ENCODE data around the gene IFITM1.

IFITM1 gene

GRCh38 chr11:296171-297050, 17.4 kb upstream of the IFITM1 start:
- Histone ChIP-seq H3K4me3 (ENCODE audit: low read length in 2 of 2) (no peak overlapping the region), H3K36me3 (ENCODE audit: control insufficient read depth in 2 of 2, insufficient read depth in 2 of 2, low read length in 2 of 2) (no peaks in the 10 kb centered on the region), H3K9ac (ENCODE audit: low read length in 2 of 2) (no peak overlapping the region), H3K27me3 (ENCODE audit: control insufficient read depth in 1 of 2, insufficient read depth in 2 of 2, low read length in 2 of 2) (peaks cover 14 to 19% of the 10 kb centered on the region in 2 donors), H3K9me3 (ENCODE audit: control insufficient read depth in 2 of 2, low read length in 2 of 2) (no peaks in the 10 kb centered on the region), H3K4me1 (ENCODE audit: control insufficient read depth, insufficient read depth, low read length) (peaks cover 7% of the 10 kb centered on the region), H3K27ac (ENCODE audit: low read length) (no peak overlapping the region)

DNA sequence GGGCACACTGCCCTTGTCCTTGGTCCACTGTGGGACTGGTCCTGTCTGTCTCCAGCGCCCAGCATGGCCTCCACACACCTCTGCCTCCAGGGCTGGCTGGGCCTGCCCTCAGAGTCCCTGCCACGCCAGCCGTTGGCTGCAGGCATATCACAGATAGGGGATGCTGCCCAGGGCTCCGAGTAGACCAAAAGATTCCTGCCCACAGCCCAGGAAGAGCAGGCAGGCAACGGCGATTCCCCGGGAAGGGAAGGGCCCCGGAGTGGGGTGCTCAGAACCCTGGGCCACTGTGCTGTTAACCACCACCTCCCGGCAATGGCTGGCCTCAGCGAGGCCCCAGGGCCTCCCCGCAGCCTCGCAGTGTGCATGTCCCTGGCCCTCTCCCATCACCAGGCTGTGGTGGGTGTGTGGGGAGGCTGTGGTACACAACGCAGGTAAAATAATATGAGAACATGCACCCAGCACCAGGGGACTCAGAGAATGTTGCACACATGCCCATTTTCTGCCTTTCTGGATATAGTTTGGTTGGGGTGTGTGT, 16.7 kb upstream of the IFITM1 start:
- Histone ChIP-seq H3K4me3 (ENCODE audit: low read length in 2 of 2) (no peak overlapping the region), H3K27me3 (ENCODE audit: control insufficient read depth in 1 of 2, insufficient read depth in 2 of 2, low read length in 2 of 2) (peaks cover 14 to 19% of the 10 kb centered on the region in 2 donors), H3K27ac (ENCODE audit: low read length) (no peak overlapping the region)

DNA sequence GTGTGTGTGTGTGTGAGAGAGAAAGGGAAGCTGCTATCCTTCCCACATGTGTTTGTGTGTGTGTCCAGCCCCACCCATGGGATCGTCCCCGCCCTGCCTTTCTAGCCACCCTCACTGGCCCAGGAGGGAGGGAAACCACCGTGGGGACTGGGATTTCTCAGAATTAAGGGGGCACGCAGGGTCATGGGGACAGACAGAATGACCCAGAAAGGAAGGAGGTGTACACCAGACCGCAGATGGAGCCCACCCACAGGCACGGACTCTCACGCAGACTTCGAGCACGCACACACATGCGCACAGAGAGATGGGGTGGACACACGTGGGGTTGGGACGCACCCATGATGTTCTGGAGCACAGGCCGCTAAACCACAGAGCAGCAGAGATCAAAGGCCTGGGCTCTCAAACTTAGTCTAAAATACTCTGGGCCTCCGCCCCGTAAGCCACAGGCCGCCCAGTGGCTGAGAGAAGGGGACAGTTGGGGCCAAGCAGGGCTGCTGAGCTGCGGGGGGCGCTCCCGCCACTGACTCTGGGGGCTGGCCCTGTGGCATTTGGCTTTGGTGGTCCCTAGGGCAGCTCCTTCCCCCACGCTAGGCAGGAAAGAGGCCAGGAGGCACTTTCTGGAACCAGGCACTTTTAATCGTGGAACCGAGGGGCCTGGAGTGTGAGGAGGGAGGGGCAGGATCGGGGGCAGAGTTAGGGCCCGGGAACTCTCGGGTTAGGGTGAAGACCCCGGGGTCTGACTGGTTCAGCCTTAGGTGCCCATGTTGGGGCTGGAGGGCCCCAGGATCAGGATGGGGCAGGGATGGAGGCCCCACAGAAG, 16.0 kb upstream of the IFITM1 start:
- H3K9ac ChIP-seq (ENCODE audit: low read length in 2 of 2): no peak overlapping the region
- no peaks in the 10 kb centered on the region for H3K36me3 ChIP-seq (ENCODE audit: control insufficient read depth in 2 of 2, insufficient read depth in 2 of 2, low read length in 2 of 2)
- no peak overlapping the region for H3K4me3 ChIP-seq (ENCODE audit: low read length in 2 of 2)
- no peak overlapping the region for H3K27ac ChIP-seq (ENCODE audit: low read length)
- no peaks in the 10 kb centered on the region for H3K9me3 ChIP-seq (ENCODE audit: control insufficient read depth in 2 of 2, low read length in 2 of 2)
- H3K27me3 ChIP-seq (ENCODE audit: control insufficient read depth in 1 of 2, insufficient read depth in 2 of 2, low read length in 2 of 2): peaks cover 14 to 19% of the 10 kb centered on the region in 2 donors
- H3K4me1 ChIP-seq (ENCODE audit: control insufficient read depth, insufficient read depth, low read length): peaks cover 7% of the 10 kb centered on the region

More for the DNA sequence above, 16.7 kb upstream of the IFITM1 start:
- Histone ChIP-seq H3K9ac (ENCODE audit: low read length in 2 of 2) (no peak overlapping the region), H3K36me3 (ENCODE audit: control insufficient read depth in 2 of 2, insufficient read depth in 2 of 2, low read length in 2 of 2) (no peaks in the 10 kb centered on the region), H3K9me3 (ENCODE audit: control insufficient read depth in 2 of 2, low read length in 2 of 2) (no peaks in the 10 kb centered on the region), H3K4me1 (ENCODE audit: control insufficient read depth, insufficient read depth, low read length) (peaks cover 7% of the 10 kb centered on the region)

DNA sequence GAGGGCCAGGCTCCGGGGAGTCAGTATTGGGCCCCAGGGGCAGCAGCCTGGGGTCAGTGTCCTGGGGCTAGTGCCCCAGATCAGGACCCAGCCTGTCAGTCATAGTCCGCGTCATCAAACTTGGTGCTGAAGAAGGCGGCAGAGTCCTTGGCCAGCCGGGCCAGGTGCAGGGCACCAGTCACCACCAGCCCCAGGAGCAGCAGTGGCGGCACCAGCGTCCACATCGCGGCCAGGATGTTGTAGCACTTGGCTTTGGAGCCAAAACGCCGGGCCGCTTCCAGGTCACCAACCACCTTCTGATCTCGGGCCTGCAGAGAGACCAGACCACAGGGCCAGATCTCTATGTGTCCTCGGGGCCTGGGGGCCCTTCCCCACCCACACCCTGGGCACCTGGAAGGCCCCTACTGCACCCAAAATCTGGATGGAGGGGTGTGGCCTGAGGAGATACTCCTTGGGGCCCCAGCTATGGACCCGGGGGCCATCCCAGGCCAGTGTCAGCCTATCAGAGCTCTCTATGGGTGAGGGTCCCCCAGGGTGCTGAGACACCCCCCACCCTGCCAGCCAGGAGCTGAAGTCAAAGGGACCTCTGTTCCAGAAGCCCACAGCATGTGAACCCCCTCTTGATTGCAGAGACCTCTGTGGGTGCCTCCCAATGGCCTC, 15.3 kb upstream of the IFITM1 start:
- no peak overlapping the region for H3K9ac ChIP-seq (ENCODE audit: low read length in 2 of 2)
- H3K4me1 ChIP-seq (ENCODE audit: control insufficient read depth, insufficient read depth, low read length): peaks cover 7% of the 10 kb centered on the region
- H3K27ac ChIP-seq (ENCODE audit: low read length): no peak overlapping the region
- no peaks in the 10 kb centered on the region for H3K36me3 ChIP-seq (ENCODE audit: control insufficient read depth in 2 of 2, insufficient read depth in 2 of 2, low read length in 2 of 2)
- H3K4me3 ChIP-seq (ENCODE audit: low read length in 2 of 2): no peak overlapping the region
- H3K27me3 ChIP-seq (ENCODE audit: control insufficient read depth in 1 of 2, insufficient read depth in 2 of 2, low read length in 2 of 2): peaks cover 14 to 19% of the 10 kb centered on the region in 2 donors
- no peaks in the 10 kb centered on the region for H3K9me3 ChIP-seq (ENCODE audit: control insufficient read depth in 2 of 2, low read length in 2 of 2)

GRCh38 chr11:299081-299891, 14.6 kb upstream of the IFITM1 start, which contains the start of gene IFITM5:
Gene IFITM5 (minus strand): TSS chr11:299526. CDS start chr11:299490, 36 bp downstream.
- Histone ChIP-seq H3K4me1 (ENCODE audit: control insufficient read depth, insufficient read depth, low read length) (peaks cover 7% of the 10 kb centered on the region), H3K4me3 (ENCODE audit: low read length in 2 of 2) (no peak within 1 kb of the TSS), H3K36me3 (ENCODE audit: control insufficient read depth in 2 of 2, insufficient read depth in 2 of 2, low read length in 2 of 2) (no peaks in the 10 kb centered on the region), H3K27ac (ENCODE audit: low read length) (no peak within 1 kb of the TSS), H3K27me3 (ENCODE audit: control insufficient read depth in 1 of 2, insufficient read depth in 2 of 2, low read length in 2 of 2) (peaks cover 14 to 19% of the 10 kb centered on the region in 2 donors), H3K9ac (ENCODE audit: low read length in 2 of 2) (no peak within 1 kb of the TSS), H3K9me3 (ENCODE audit: control insufficient read depth in 2 of 2, low read length in 2 of 2) (no peaks in the 10 kb centered on the region)

DNA sequence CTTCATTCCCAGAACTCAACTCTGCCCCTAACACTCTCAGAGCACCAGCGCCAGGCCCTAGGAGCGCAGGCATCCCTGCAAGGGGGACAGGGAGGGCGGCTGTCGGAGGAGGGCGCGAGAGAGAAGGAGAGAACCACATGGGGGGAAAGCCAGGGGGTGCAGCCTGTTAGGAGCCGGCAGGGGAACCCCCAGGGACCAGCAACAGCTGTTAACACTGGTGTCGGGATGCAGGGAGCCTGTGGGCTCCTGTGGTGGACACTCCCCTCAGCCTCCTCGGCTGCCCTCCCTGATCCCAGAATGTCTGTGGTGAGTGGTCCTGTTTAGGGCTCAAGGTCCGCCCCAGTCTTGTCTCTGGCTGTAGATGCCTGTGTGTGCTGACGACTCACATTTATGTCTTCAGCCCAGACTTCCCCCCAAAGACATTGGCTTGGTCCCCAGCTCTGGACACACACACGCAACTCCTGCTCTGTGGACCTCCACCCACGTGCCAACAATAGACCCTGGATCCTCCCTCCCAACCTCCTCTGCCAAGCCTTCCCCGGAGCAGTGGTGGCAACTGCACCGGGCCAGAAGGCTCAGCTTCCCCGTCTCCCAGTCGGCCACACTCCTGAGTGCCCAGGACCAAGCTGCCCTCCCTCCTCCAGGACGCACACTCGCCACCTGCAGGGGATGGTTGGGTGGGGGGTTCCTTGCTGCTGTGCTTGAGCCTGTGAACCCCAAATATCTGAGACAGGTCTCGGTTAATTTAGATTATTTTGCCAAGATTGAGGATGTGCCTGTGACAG, 13.7 kb upstream of the IFITM1 start:
- Histone ChIP-seq H3K9ac (ENCODE audit: low read length in 2 of 2) (no peak overlapping the region), H3K36me3 (ENCODE audit: control insufficient read depth in 2 of 2, insufficient read depth in 2 of 2, low read length in 2 of 2) (no peaks in the 10 kb centered on the region), H3K27ac (ENCODE audit: low read length) (no peak overlapping the region), H3K27me3 (ENCODE audit: control insufficient read depth in 1 of 2, insufficient read depth in 2 of 2, low read length in 2 of 2) (peaks cover 14 to 19% of the 10 kb centered on the region in 2 donors), H3K4me1 (ENCODE audit: control insufficient read depth, insufficient read depth, low read length) (peaks cover 7% of the 10 kb centered on the region), H3K9me3 (ENCODE audit: control insufficient read depth in 2 of 2, low read length in 2 of 2) (no peaks in the 10 kb centered on the region), H3K4me3 (ENCODE audit: low read length in 2 of 2) (no peak overlapping the region)

GRCh38 chr11:303363-303762, 10.5 kb upstream of the IFITM1 start:
- Histone ChIP-seq H3K4me1 (ENCODE audit: control insufficient read depth, insufficient read depth, low read length) (peaks cover 20% of the 10 kb centered on the region), H3K9ac (ENCODE audit: low read length in 2 of 2) (no peak overlapping the region), H3K4me3 (ENCODE audit: low read length in 2 of 2) (no peak overlapping the region)

DNA sequence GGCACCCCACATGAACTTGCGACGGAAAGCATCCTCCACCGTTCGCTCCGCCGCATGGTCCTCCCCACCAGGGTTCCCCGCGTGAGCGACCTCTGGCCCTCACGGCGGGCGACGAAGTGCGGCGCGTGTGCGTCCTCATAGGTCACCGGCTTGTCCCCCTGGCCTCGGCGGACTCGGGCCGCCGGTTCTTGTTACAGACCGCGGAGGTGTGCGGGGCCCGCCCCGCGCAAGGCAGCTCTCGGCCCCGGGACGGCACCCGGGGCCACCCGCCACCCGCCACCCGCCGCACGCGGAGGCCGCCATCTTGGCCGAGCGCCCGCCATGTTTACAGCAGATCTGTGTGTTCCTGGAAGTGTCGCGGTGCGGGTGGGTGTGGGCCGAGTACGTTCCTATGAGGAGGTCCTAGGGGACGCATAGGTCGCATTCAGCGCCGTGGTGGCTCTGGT, 9.8 kb upstream of the IFITM1 start:
- Histone ChIP-seq H3K9me3 (ENCODE audit: control insufficient read depth in 2 of 2, low read length in 2 of 2) (no peaks in the 10 kb centered on the region), H3K27ac (ENCODE audit: low read length) (no peak overlapping the region), H3K27me3 (ENCODE audit: control insufficient read depth in 1 of 2, insufficient read depth in 2 of 2, low read length in 2 of 2) (peaks cover 8% of the 10 kb centered on the region in 2 donors), H3K4me1 (ENCODE audit: control insufficient read depth, insufficient read depth, low read length) (peaks cover 20% of the 10 kb centered on the region), H3K36me3 (ENCODE audit: control insufficient read depth in 2 of 2, insufficient read depth in 2 of 2, low read length in 2 of 2) (no peaks in the 10 kb centered on the region), H3K9ac (ENCODE audit: low read length in 2 of 2) (no peak overlapping the region), H3K4me3 (ENCODE audit: low read length in 2 of 2) (no peak overlapping the region)

More at GRCh38 chr11:303363-303762, 10.5 kb upstream of the IFITM1 start:
- no peak overlapping the region for H3K27ac ChIP-seq (ENCODE audit: low read length)
- H3K9me3 ChIP-seq (ENCODE audit: control insufficient read depth in 2 of 2, low read length in 2 of 2): no peaks in the 10 kb centered on the region
- peaks cover 8% of the 10 kb centered on the region in 2 donors for H3K27me3 ChIP-seq (ENCODE audit: control insufficient read depth in 1 of 2, insufficient read depth in 2 of 2, low read length in 2 of 2)
- H3K36me3 ChIP-seq (ENCODE audit: control insufficient read depth in 2 of 2, insufficient read depth in 2 of 2, low read length in 2 of 2): no peaks in the 10 kb centered on the region

All from stomach smooth muscle (tissue), 2 donors.